ENCODE measurements around the gene WBP2NL.
"Not testable (repeated sequence)": the region's sequence is repeated elsewhere in the genome, so short reads cannot be mapped to it uniquely, and the experiment has no call there.

Gene WBP2NL

GRCh38 chr22:42069801-42070516, 71.4 kb downstream of the WBP2NL start:
- H3K9me3 ChIP-seq: no peaks in the 10 kb centered on the region
- TF ChIP-seq, protein P1, sequence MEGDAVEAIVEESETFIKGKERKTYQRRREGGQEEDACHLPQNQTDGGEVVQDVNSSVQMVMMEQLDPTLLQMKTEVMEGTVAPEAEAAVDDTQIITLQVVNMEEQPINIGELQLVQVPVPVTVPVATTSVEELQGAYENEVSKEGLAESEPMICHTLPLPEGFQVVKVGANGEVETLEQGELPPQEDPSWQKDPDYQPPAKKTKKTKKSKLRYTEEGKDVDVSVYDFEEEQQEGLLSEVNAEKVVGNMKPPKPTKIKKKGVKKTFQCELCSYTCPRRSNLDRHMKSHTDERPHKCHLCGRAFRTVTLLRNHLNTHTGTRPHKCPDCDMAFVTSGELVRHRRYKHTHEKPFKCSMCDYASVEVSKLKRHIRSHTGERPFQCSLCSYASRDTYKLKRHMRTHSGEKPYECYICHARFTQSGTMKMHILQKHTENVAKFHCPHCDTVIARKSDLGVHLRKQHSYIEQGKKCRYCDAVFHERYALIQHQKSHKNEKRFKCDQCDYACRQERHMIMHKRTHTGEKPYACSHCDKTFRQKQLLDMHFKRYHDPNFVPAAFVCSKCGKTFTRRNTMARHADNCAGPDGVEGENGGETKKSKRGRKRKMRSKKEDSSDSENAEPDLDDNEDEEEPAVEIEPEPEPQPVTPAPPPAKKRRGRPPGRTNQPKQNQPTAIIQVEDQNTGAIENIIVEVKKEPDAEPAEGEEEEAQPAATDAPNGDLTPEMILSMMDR (IDR thresholded peaks at IDR 0.05; ENCODE audit: low read depth, low read length): no peak
- H3K4me1 ChIP-seq: peaks cover 3% of the 10 kb centered on the region; the same call in 1 of the 2 replicates
- H3K36me3 ChIP-seq: peaks cover 7% of the 10 kb centered on the region
- no peaks in the 10 kb centered on the region for H3K27me3 ChIP-seq
- no peak for DNase-seq
- peak overlapping the region; percentile 78 for H3K4me3 ChIP-seq (ENCODE audit: low read depth, low read length)

- Histone ChIP-seq H3K4me3 (ENCODE audit: low read depth, low read length) (peak within 1 kb of the TSS; percentile 78), H3K36me3 (peaks cover 3% of the 10 kb centered on the region), H3K4me1 (peaks cover 3% of the 10 kb centered on the region; the same call in 1 of the 2 replicates), H3K27me3 (no peaks in the 10 kb centered on the region), H3K9me3 (no peaks in the 10 kb centered on the region)
- peak; percentile 98 for DNase-seq
- TF ChIP-seq, protein P1 (IDR thresholded peaks at IDR 0.05; ENCODE audit: low read depth, low read length): no peak
Observed at GRCh38 chr22:42070517-42071422, 72.2 kb downstream of the WBP2NL start, which contains the start of gene NAGA. NAGA (minus strand) TSS chr22:42070812; CDS start chr22:42070297, 515 bp downstream.

DNA sequence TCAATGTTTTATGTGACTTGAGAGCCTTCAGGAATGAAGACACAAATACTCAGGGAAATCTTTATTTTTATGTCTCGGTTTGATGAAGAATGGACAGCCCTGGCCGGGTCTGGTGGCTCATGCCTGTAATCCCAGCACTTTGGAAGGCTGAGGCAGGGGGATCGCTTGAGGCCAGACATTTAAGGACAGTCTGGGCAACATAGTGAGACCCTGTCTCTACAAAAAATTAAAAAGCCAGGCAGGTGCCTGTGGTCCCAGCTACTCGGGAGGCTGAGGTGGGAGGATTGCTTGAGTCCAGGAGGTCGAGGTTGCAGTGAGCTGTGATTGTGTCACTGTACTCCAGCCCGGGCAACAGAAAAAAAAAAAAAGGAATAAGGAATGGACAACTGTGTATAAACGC, 72.9 kb downstream of the WBP2NL start:
- not testable (repeated sequence) for H3K9me3 ChIP-seq; H3K4me1 ChIP-seq; DNase-seq; H3K36me3 ChIP-seq; H3K4me3 ChIP-seq (ENCODE audit: low read depth, low read length); H3K27me3 ChIP-seq

DNA sequence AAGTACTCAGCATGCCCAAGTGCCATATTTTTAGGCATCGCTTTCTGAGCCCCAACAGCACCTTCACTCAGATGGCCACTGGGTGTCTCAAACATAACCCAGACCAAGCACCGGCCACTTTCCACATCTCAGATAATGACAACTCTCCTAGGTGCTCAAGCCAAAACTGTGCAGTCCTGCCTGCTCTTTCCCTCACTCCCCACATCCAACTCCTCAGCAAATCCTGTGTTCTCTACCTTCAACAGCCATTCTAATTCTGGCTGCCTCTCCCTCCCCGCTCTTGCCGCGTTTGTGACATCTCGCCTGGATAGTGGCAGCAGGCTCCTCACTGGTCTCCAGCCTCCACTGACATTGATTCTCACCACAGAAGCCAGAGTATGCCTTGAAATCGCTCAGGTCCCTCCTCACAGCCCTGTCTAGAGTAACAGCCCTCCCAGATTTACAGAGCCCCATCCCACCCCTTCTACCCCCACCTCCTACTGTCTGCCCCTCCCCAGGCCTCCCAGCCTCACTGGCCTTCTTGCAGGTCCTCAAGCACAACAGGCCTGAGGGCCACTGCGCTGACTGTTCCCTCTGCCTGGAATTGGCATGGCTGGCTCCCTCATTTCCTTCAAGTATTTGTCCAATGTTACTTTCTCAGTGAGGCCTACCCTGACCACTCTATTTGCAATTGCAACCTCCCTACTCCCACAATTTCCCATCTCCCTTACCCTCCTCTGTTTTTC, 74.2 kb downstream of the WBP2NL start:
- H3K27me3 ChIP-seq: no peaks in the 10 kb centered on the region
- no peak overlapping the region for H3K4me3 ChIP-seq (ENCODE audit: low read depth, low read length)
- no peak for DNase-seq
- H3K4me1 ChIP-seq: peaks cover 3% of the 10 kb centered on the region; the same call in 1 of the 2 replicates
- H3K36me3 ChIP-seq: no peaks in the 10 kb centered on the region
- no peaks in the 10 kb centered on the region for H3K9me3 ChIP-seq
- TF ChIP-seq, protein P1 (IDR thresholded peaks at IDR 0.05; ENCODE audit: low read depth, low read length): 0 out of 2 replicates have a peak, but pooled peaks have one; percentile 3

DNA sequence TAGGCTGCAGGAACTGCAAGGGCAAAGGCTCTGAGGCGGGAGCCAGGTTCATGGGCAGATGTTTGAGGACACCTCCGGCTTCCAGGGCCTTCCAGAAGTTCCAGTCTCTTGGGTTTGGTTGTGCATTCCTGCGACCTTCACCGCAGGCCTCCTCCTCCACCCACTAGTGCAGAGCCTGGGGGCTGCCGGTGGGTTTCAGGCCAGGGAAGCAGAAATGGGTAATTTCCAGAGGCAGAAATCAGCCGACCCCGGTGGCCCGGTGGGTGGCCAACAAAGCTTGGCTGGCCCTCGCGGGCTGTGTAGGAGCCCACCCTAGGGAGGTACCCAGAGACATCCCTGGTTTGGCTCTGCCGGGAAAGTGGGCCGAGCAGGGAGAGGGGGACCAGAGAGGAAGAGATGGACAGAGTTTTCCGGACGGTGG, 75.0 kb downstream of the WBP2NL start:
- H3K4me3 ChIP-seq (ENCODE audit: low read depth, low read length): no peak overlapping the region
- peaks cover 4% of the 10 kb centered on the region for H3K4me1 ChIP-seq
- no peaks in the 10 kb centered on the region for H3K9me3 ChIP-seq
- TF ChIP-seq, protein P1 (IDR thresholded peaks at IDR 0.05; ENCODE audit: low read depth, low read length): no peak
- no peaks in the 10 kb centered on the region for H3K27me3 ChIP-seq
- DNase-seq: no peak
- no peaks in the 10 kb centered on the region for H3K36me3 ChIP-seq

GRCh38 chr22:42074132-42074811, 75.7 kb downstream of the WBP2NL start, which contains the start of gene PHETA2:
PHETA2 (plus strand) TSS chr22:42074248; CDS start chr22:42077294, 3,046 bp downstream.
- H3K36me3 ChIP-seq: no peaks in the 10 kb centered on the region
- H3K4me3 ChIP-seq (ENCODE audit: low read depth, low read length): no peak within 1 kb of the TSS
- H3K4me1 ChIP-seq: peaks cover 9% of the 10 kb centered on the region
- TF ChIP-seq, protein P1 (IDR thresholded peaks at IDR 0.05; ENCODE audit: low read depth, low read length): no peak
- DNase-seq: no peak
- no peaks in the 10 kb centered on the region for H3K27me3 ChIP-seq
- no peaks in the 10 kb centered on the region for H3K9me3 ChIP-seq

Measured in BE2C (cell line).